Heart right ventricle (tissue), 16 donors: Measurements from ENCODE around the gene MVP. TPM values are rescaled to one million over a fixed set of nuclear protein-coding genes. Genes with fewer than 3 reads are reported as not detected.

ENCODE experiments used
- ATAC-seq, 8 donors: fragments of 200-7000 bp; cut with Tn5 transposase; one replicate each; pipeline ENCODE4 v1.9.1; 2020; ENCODE audit warnings: mild to moderate bottlenecking in 8 of 8, moderate library complexity in 8 of 8, moderate number of reproducible peaks in 1 of 8
- DNase-seq, 2 donors: peaks; one replicate each; pipeline ENCODE4 v3.0.0-alpha.2; 2020
- H3K27ac ChIP-seq, 10 donors: fragments of 200-600 bp; sonication (generic) in 2 of 10; one replicate each; pipeline versions ENCODE4 v1.5.0 to v1.8.0; 2020 to 2022; ENCODE audit warnings: mild to moderate bottlenecking in 3 of 10
- H3K27me3 ChIP-seq, 7 donors: fragments of 200-600 bp; one replicate each; pipeline ENCODE4 v1.8.0; 2021 to 2022; ENCODE audit warnings: mild to moderate bottlenecking in 2 of 7
- H3K36me3 ChIP-seq, 9 donors: fragments of 200-600 bp; sonication (generic) in 1 of 9; one replicate each; pipeline versions ENCODE4 v1.5.0 to v1.8.0; 2020 to 2022; ENCODE audit warnings: mild to moderate bottlenecking in 2 of 9
- H3K4me1 ChIP-seq, 9 donors: fragments of 200-600 bp; sonication (generic) in 1 of 9; one replicate each; pipeline versions ENCODE4 v1.5.0 to v1.8.0; 2020 to 2022; ENCODE audit warnings: mild to moderate bottlenecking in 4 of 9
- H3K4me3 ChIP-seq, 10 donors: fragments of 200-600 bp; sonication (generic) in 2 of 10; one replicate each; pipeline versions ENCODE4 v1.5.0 to v1.8.0; 2020 to 2022; ENCODE audit warnings: mild to moderate bottlenecking in 7 of 10, moderate library complexity in 2 of 10
- H3K9me3 ChIP-seq, 11 donors: fragments of 200-600 bp in 10 of 11; sonication (generic) in 2 of 11; one replicate each; pipeline versions ENCODE4 v1.5.0 to v1.8.0; 2013 to 2022; ENCODE audit warnings: mild to moderate bottlenecking in 2 of 11, control low read depth in 1 of 11, moderate library complexity in 1 of 11
- CTCF ChIP-seq, 9 donors: fragments of 200-600 bp; sonication (generic) in 2 of 9; IDR thresholded peaks; one replicate each; pipeline versions ENCODE4 v1.5.0 to v1.8.0; 2021 to 2022; ENCODE audit warnings: antibody characterized with exemption in 9 of 9, mild to moderate bottlenecking in 5 of 9, moderate library complexity in 1 of 9
- WGBS, 2 donors: extraction: QIAGEN DNeasy Blood & Tissue Kit; methylation state at CpG; one replicate each; pipeline ENCODE4 v1.1.7; 2013; ENCODE audit warnings: inconsistent platforms in 1 of 2; 5-methylcytosine and 5-hydroxymethylcytosine counted together
- intact Hi-C, 10 donors: fragments of 100-400 bp; cut with DNase I; formaldehyde crosslinking; loops; one replicate each; pipeline versions ENCODE4 v1.11.1 to v1.14.2; 2022
- polyA plus RNA-seq, 2 donors: library from polyadenylated mRNA; stranded (reverse); fragments of 200-250 nt; gene quantifications; one replicate each; pipeline ENCODE4 v1.2.3, GENCODE V29; 2013
- total RNA-seq, 10 donors: library from RNA; stranded (reverse); fragmentation: NEBNext Ultra II Directional in 3 of 10; extraction: Animal tissue kit (Norgen Biotek cat#: 25700) in 3 of 10; gene quantifications; one replicate each; pipeline versions ENCODE4 v1.2.1 to v1.2.4, GENCODE V29; 2021 to 2023
- donor health status: Arrhythmogenic right ventricular cardiomyopathy.
- donor health status: ischemic (EF 13 %, LVEDD 7.1; RV severe dilation, severe dysfunction).
- donor health status: healthy with polysubstance abuse.
- donor health status: DM: no; HTN: yes; CAD: no.
- donor health status: DM: no; HTN: no; CAD: no.
- donor health status: ischemic (EF 25% LVEDD 6.9; RV normal size, moderate dysfunction).
- donor health status: ischemic (EF 25% LVEDD 5.7; RV mildly dilated, moderate dysfunction).
- donor health status: healthy.
- donor health status: DM: yes; HTN: yes; CAD: no.
- donor health status: Ischemic cardiomyopathy.
- donor health status: ischemic (EF 35%, LVEDD 5.7; RV mildly dilated, moderate dysfunction).
- donor health status: nonischemic (EF 11% LVEDD 7.7; RV severe dilation, severe dysfunction).
- donor health status: DM: yes; HTN: yes; CAD: no.
- donor health status: PGD.
- donor health status: ischemic (EF 29% LVEDD 5.4; RV normal size, mild dysfunction).
- donor health status: nonischemic (EF 23%, LVEDD 6.1; RV moderate dilation, normal function).

Gene MVP
- total and polyA plus RNA-seq, 12 donors, result 24.5 to 122 (median 42.7) TPM

- intact Hi-C loops, result loop anchor here in 1 of 10 donors (5.0 kb wide), 1 partner anchor 150 kb away; no protein-coding TSS in a partner anchor
- H3K9me3 ChIP-seq, result no peaks in the 10 kb centered on the region
- no peaks in the 10 kb centered on the region for H3K27me3 ChIP-seq
- H3K4me1 ChIP-seq, result peaks cover 0 to 20% (median 0%) of the 10 kb centered on the region in 9 donors
- H3K36me3 ChIP-seq, result peaks cover 0 to 15% (median 1%) of the 10 kb centered on the region in 9 donors
- no peak for TF ChIP-seq CTCF (IDR thresholded peaks at IDR 0.05)
- peak in 1 of 2 donors; percentile 43 for DNase-seq
- peak overlapping the region in 9 of 10 donors; percentile 17 to 81 (median 62) for H3K27ac ChIP-seq
- peak in 7 of 8 donors; percentile 55 to 85 (median 72) for ATAC-seq
- H3K4me3 ChIP-seq, result peak overlapping the region in 3 of 10 donors; percentile 10 to 29 (median 14)
- 34 to 41% methylated on average over 7 of the region's 7 CpGs for WGBS, 2 donors
Observed at GRCh38 chr16:29852654-29853053, 32.4 kb downstream of the MVP start.

- Histone ChIP-seq H3K27ac (no peak overlapping the region), H3K4me1 (peaks cover 0 to 17% (median 0%) of the 10 kb centered on the region in 9 donors), H3K4me3 (no peak overlapping the region), H3K27me3 (no peaks in the 10 kb centered on the region), H3K36me3 (peaks cover 0 to 20% (median 11%) of the 10 kb centered on the region in 9 donors), H3K9me3 (no peaks in the 10 kb centered on the region)
- intact Hi-C loops, result loop anchor here in 2 of 10 donors (5.0 kb wide), 2 partner anchors 152 to 153 kb away; no protein-coding TSS in a partner anchor
- no peak for TF ChIP-seq CTCF (IDR thresholded peaks at IDR 0.05)
- DNase-seq (no peak), ATAC-seq (no peak)
- 89 to 91% methylated on average over 5 of the region's 5 CpGs for WGBS, 2 donors
Observed at GRCh38 chr16:29854520-29855100, 34.3 kb downstream of the MVP start.

GRCh38 chr16:29857133-29857760 is 37.0 kb downstream of the MVP start:
- H3K4me1 ChIP-seq, result peaks cover 8 to 32% (median 19%) of the 10 kb centered on the region in 9 donors
- H3K4me3 ChIP-seq, result no peak overlapping the region
- DNase-seq (no peak), ATAC-seq (no peak)
- H3K9me3 ChIP-seq, result no peaks in the 10 kb centered on the region
- no peak for TF ChIP-seq CTCF (IDR thresholded peaks at IDR 0.05)
- 79 to 84% methylated on average over 7 of the region's 7 CpGs for WGBS, 2 donors
- H3K27me3 ChIP-seq, result no peaks in the 10 kb centered on the region
- peaks cover 0 to 39% (median 26%) of the 10 kb centered on the region in 9 donors for H3K36me3 ChIP-seq
- intact Hi-C loops, result loop anchor here in 1 of 10 donors (5.0 kb wide), 1 partner anchor 150 kb away; no protein-coding TSS in a partner anchor
- no peak overlapping the region for H3K27ac ChIP-seq

- Histone ChIP-seq H3K4me3 (no peak overlapping the region), H3K36me3 (peaks cover 0 to 39% (median 26%) of the 10 kb centered on the region in 9 donors), H3K27me3 (no peaks in the 10 kb centered on the region), H3K4me1 (peaks cover 8 to 25% (median 19%) of the 10 kb centered on the region in 9 donors), H3K9me3 (no peaks in the 10 kb centered on the region), H3K27ac (no peak overlapping the region)
- ATAC-seq, result no peak
- DNase-seq, result no peak
- 72 to 73% methylated on average over 10 of the region's 10 CpGs for WGBS, 2 donors
- intact Hi-C loops, result loop anchor here in 1 of 10 donors (5.0 kb wide), 1 partner anchor 149 kb away; no protein-coding TSS in a partner anchor
- no peak for TF ChIP-seq CTCF (IDR thresholded peaks at IDR 0.05)
Observed at GRCh38 chr16:29858149-29858849, 38.0 kb downstream of the MVP start.
